RWPE2 (cell line): ENCODE measurements around the gene URB1.

ENCODE experiments used
- ATAC-seq: fragments of 200-7000 bp; cut with Tn5 transposase; 3 replicates; pipeline ENCODE4 v1.9.1; 2021; ENCODE audit warnings: low read depth
- DNase-seq: peaks from one replicate; pipeline ENCODE4 v3.0.0-alpha.2; 2020; ENCODE audit warnings: low spot score
- H3K27ac ChIP-seq: fragments of 450-650 bp; 2 replicates; pipeline ENCODE4 v1.5.1; 2017; ENCODE audit warnings: mild to moderate bottlenecking; ENCODE audit not compliant: poor library complexity, severe bottlenecking
- H3K27me3 ChIP-seq: fragments of 250-450 bp; sonication (Bioruptor Pico); 2 replicates; pipeline ENCODE4 v1.5.1; 2021; ENCODE audit warnings: mild to moderate bottlenecking, moderate library complexity; ENCODE audit not compliant: insufficient read depth, poor library complexity, severe bottlenecking
- H3K36me3 ChIP-seq: fragments of 250-450 bp; sonication (Bioruptor Pico); 2 replicates; pipeline ENCODE4 v1.5.1; 2020; ENCODE audit warnings: low read depth, mild to moderate bottlenecking, moderate library complexity
- H3K4me1 ChIP-seq: fragments of 250-450 bp; sonication (Bioruptor Pico); 2 replicates; pipeline ENCODE4 v1.5.1; 2021; ENCODE audit warnings: mild to moderate bottlenecking, moderate library complexity; ENCODE audit not compliant: insufficient read depth, poor library complexity, severe bottlenecking
- H3K4me3 ChIP-seq: fragments of 250-450 bp; sonication (Bioruptor Pico); 2 replicates; pipeline ENCODE4 v1.5.1; 2021; ENCODE audit warnings: mild to moderate bottlenecking, moderate library complexity; ENCODE audit not compliant: severe bottlenecking
- H3K9me3 ChIP-seq: fragments of 250-450 bp; sonication (Bioruptor Pico); 2 replicates; pipeline ENCODE4 v1.5.1; 2021; ENCODE audit warnings: mild to moderate bottlenecking, moderate library complexity; ENCODE audit not compliant: severe bottlenecking
- CTCF ChIP-seq: fragments of 450-650 bp; IDR thresholded peaks from one replicate; pipeline ENCODE4 v1.5.1; 2017; ENCODE audit warnings: mild to moderate bottlenecking, moderate library complexity; ENCODE audit not compliant: poor library complexity, severe bottlenecking

Gene URB1

GRCh38 chr21:32320059-32320458, 72.8 kb downstream of the URB1 start:
- DNase-seq (no peak), ATAC-seq (no peak)
- H3K4me1 ChIP-seq = no peaks in the 10 kb centered on the region
- peaks cover 98% of the 10 kb centered on the region for H3K36me3 ChIP-seq
- no peak overlapping the region for H3K4me3 ChIP-seq
- H3K9me3 ChIP-seq = no peaks in the 10 kb centered on the region
- no peak overlapping the region for H3K27ac ChIP-seq
- no peak for TF ChIP-seq CTCF
- no peaks in the 10 kb centered on the region for H3K27me3 ChIP-seq

GRCh38 chr21:32319012-32319411, 73.8 kb downstream of the URB1 start:
- Histone ChIP-seq H3K27me3 (no peaks in the 10 kb centered on the region), H3K4me1 (no peaks in the 10 kb centered on the region), H3K4me3 (no peak overlapping the region), H3K9me3 (no peaks in the 10 kb centered on the region), H3K36me3 (peaks cover 97% of the 10 kb centered on the region), H3K27ac (no peak overlapping the region)
- TF ChIP-seq CTCF = no peak
- DNase-seq (no peak), ATAC-seq (no peak)

GRCh38 chr21:32317726-32318125, 75.1 kb downstream of the URB1 start:
- ATAC-seq (no peak), DNase-seq (no peak)
- no peak for TF ChIP-seq CTCF

GRCh38 chr21:32316361-32317215, 76.2 kb downstream of the URB1 start:
- H3K36me3 ChIP-seq = peaks cover 87% of the 10 kb centered on the region

More at GRCh38 chr21:32317726-32318125, 75.1 kb downstream of the URB1 start:
- Histone ChIP-seq H3K27ac (no peak overlapping the region), H3K9me3 (no peaks in the 10 kb centered on the region), H3K36me3 (peaks cover 95% of the 10 kb centered on the region), H3K27me3 (no peaks in the 10 kb centered on the region), H3K4me1 (no peaks in the 10 kb centered on the region), H3K4me3 (no peak overlapping the region)

More at GRCh38 chr21:32316361-32317215, 76.2 kb downstream of the URB1 start:
- Histone ChIP-seq H3K27ac (no peak overlapping the region), H3K4me1 (no peaks in the 10 kb centered on the region), H3K9me3 (no peaks in the 10 kb centered on the region), H3K27me3 (no peaks in the 10 kb centered on the region), H3K4me3 (no peak overlapping the region)
- DNase-seq (no peak), ATAC-seq (no peak)
- no peak for TF ChIP-seq CTCF
